Stomach (tissue), 9 donors: ENCODE results near the gene CPVL. TPM values are rescaled to one million over a fixed set of nuclear protein-coding genes. Genes with fewer than 3 reads are reported as not detected.

ENCODE experiments used
- DNase-seq, 2 donors: peaks; one replicate each; pipeline versions ENCODE4 v3.0.0 to v3.0.0-alpha.2; 2013 to 2019
- H3K27ac ChIP-seq, 5 donors: fragments of 200-600 bp in 4 of 5; sonication (generic) in 4 of 5; one replicate each; pipeline ENCODE4 v1.5.1; 2013 to 2019; ENCODE audit warnings: mild to moderate bottlenecking in 1 of 5, moderate library complexity in 1 of 5
- H3K27me3 ChIP-seq, 3 donors: fragments of 200-600 bp; sonication (generic); one replicate each; pipeline ENCODE4 v1.5.1; 2017 to 2019; ENCODE audit warnings: mixed run types in 1 of 3
- H3K36me3 ChIP-seq, 4 donors: fragments of 200-600 bp; sonication (generic); 1 replicate in 3 of 4; 2 replicates in 1 of 4; pipeline ENCODE4 v1.5.1; 2016 to 2019
- H3K4me1 ChIP-seq, 4 donors: fragments of 200-600 bp; sonication (generic); one replicate each; pipeline ENCODE4 v1.5.1; 2016 to 2019
- H3K4me3 ChIP-seq, 4 donors: fragments of 200-600 bp; sonication (generic) in 3 of 4; one replicate each; pipeline ENCODE4 v1.5.1; 2016 to 2019; ENCODE audit warnings: mild to moderate bottlenecking in 1 of 4
- H3K9me3 ChIP-seq, 4 donors: fragments of 200-600 bp; sonication (generic); one replicate each; pipeline ENCODE4 v1.5.1; 2016 to 2019
- EP300 ChIP-seq: sonication (generic); formaldehyde crosslinking; IDR thresholded peaks from one replicate; pipeline ENCODE4 v1.6.1; 2017; ENCODE audit warnings: antibody characterized with exemption
- POLR2A ChIP-seq, 4 donors: fragments of 450-650 bp; IDR thresholded peaks; one replicate each; pipeline ENCODE4 v1.6.1; 2016; ENCODE audit warnings: antibody characterized with exemption in 4 of 4, control low read depth in 2 of 4, mild to moderate bottlenecking in 1 of 4, moderate library complexity in 1 of 4
- POLR2AphosphoS5 ChIP-seq, 3 donors: sonication (generic); formaldehyde crosslinking; IDR thresholded peaks; one replicate each; pipeline ENCODE4 v1.6.1; 2016; ENCODE audit warnings: antibody characterized with exemption in 3 of 3
- WGBS, 5 donors: extraction: QIAGEN DNeasy Blood & Tissue Kit in 3 of 5; methylation state at CpG; one replicate each; pipeline versions ENCODE4 v1.1.5 to v1.1.7; 2013 to 2018; 5-methylcytosine and 5-hydroxymethylcytosine counted together
- intact Hi-C: fragments of 100-400 bp; cut with DNase I; formaldehyde crosslinking; loops from one replicate; pipeline ENCODE4 v1.15.1; 2023; ENCODE audit warnings: low total_unique reads
- polyA plus RNA-seq, 3 donors: library from polyadenylated mRNA; stranded (reverse); fragments of 200-250 nt; gene quantifications; one replicate each; pipeline ENCODE4 v1.2.3, GENCODE V29; 2013
- total RNA-seq, 5 donors: library from RNA; depleted of rRNA; stranded (reverse); fragments of >200 nt; gene quantifications; one replicate each; pipeline versions ENCODE4 v1.1.0 to v1.2.3, GENCODE V29; 2014 to 2016
- TF ChIP-seq, protein P1 (sequence below), 7 experiments: fragments of 450-650 bp in 4 of 7; fragments of 200-600 bp in 3 of 7; sonication (generic) in 3 of 7; IDR thresholded peaks; one replicate each; pipeline ENCODE4 v1.5.1; 2016 to 2019; ENCODE audit warnings: antibody characterized with exemption in 7 of 7, control low read depth in 2 of 7, mild to moderate bottlenecking in 1 of 7
- donor health status: healthy with polysubstance abuse.
- donor health status: Bipolar disorder and iron deficiency.
- donor health status: healthy.

CPVL gene
- total and polyA plus RNA-seq, 8 donors, result 4.1 to 24.3 (median 17.5) TPM; not detected in 3

DNA sequence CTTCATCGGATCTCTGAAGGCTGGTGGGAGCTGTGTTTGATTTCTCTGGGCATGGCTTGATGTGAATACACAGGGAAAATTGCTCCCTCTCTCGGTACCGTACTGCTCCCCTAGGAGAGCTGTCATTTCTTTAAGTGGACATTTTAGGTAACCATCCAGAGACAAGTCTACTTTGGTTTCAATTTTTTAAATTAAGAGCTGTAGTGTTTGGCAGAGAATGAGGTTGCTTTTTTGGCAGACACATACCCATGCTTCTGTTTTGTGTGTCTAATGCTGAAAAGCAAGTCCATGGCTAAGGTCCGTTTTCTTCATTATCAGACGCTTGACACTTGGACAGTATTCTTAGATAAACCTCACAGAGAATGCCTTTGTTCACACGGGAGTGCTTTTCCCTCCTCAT, 127.0 kb downstream of the CPVL start:
- intact Hi-C loops, result no loop called here
- H3K36me3 ChIP-seq, result no peaks in the 10 kb centered on the region
- no peak overlapping the region for H3K4me3 ChIP-seq
- DNase-seq, result no peak
- H3K9me3 ChIP-seq, result peaks cover 0 to 18% (median 10%) of the 10 kb centered on the region in 4 donors
- H3K4me1 ChIP-seq, result no peaks in the 10 kb centered on the region
- H3K27me3 ChIP-seq, result no peaks in the 10 kb centered on the region
- WGBS, 5 donors, result 42 to 61% (median 47%) methylated on average over 6 of the region's 6 CpGs
- H3K27ac ChIP-seq, result no peak overlapping the region
- no peak for TF ChIP-seq POLR2AphosphoS5 (IDR thresholded peaks at IDR 0.05)
- no peak for TF ChIP-seq POLR2A (IDR thresholded peaks at IDR 0.05)
- TF ChIP-seq EP300, result no peak
- TF ChIP-seq, protein P1, sequence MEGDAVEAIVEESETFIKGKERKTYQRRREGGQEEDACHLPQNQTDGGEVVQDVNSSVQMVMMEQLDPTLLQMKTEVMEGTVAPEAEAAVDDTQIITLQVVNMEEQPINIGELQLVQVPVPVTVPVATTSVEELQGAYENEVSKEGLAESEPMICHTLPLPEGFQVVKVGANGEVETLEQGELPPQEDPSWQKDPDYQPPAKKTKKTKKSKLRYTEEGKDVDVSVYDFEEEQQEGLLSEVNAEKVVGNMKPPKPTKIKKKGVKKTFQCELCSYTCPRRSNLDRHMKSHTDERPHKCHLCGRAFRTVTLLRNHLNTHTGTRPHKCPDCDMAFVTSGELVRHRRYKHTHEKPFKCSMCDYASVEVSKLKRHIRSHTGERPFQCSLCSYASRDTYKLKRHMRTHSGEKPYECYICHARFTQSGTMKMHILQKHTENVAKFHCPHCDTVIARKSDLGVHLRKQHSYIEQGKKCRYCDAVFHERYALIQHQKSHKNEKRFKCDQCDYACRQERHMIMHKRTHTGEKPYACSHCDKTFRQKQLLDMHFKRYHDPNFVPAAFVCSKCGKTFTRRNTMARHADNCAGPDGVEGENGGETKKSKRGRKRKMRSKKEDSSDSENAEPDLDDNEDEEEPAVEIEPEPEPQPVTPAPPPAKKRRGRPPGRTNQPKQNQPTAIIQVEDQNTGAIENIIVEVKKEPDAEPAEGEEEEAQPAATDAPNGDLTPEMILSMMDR (IDR thresholded peaks at IDR 0.05), result no peak

GRCh38 chr7:29017713-29018112, 128.6 kb downstream of the CPVL start:
- Histone ChIP-seq H3K4me3 (no peak overlapping the region), H3K36me3 (no peaks in the 10 kb centered on the region), H3K4me1 (no peaks in the 10 kb centered on the region), H3K27ac (no peak overlapping the region), H3K9me3 (peaks cover 0 to 10% (median 3%) of the 10 kb centered on the region in 4 donors), H3K27me3 (no peaks in the 10 kb centered on the region)
- intact Hi-C loops, result no loop called here
- 77 to 90% (median 83%) methylated on average over 2 of the region's 2 CpGs for WGBS, 5 donors
- no peak for TF ChIP-seq POLR2AphosphoS5 (IDR thresholded peaks at IDR 0.05)
- DNase-seq, result no peak

GRCh38 chr7:29014725-29015124, 131.6 kb downstream of the CPVL start:
- intact Hi-C loops, result no loop called here
- no peak overlapping the region for H3K27ac ChIP-seq
- H3K36me3 ChIP-seq, result no peaks in the 10 kb centered on the region
- no peak for DNase-seq
- H3K27me3 ChIP-seq, result no peaks in the 10 kb centered on the region
- no peak for TF ChIP-seq POLR2A (IDR thresholded peaks at IDR 0.05)
- TF ChIP-seq POLR2AphosphoS5 (IDR thresholded peaks at IDR 0.05), result no peak
- TF ChIP-seq, protein P1 (IDR thresholded peaks at IDR 0.05), result no peak
- 86 to 95% (median 91%) methylated on average over 3 of the region's 3 CpGs for WGBS, 5 donors
- H3K4me1 ChIP-seq, result no peaks in the 10 kb centered on the region
- no peak overlapping the region for H3K4me3 ChIP-seq
- H3K9me3 ChIP-seq, result no peaks in the 10 kb centered on the region

GRCh38 chr7:29013931-29014330, 132.4 kb downstream of the CPVL start:
- Histone ChIP-seq H3K4me3 (no peak overlapping the region), H3K4me1 (no peaks in the 10 kb centered on the region), H3K36me3 (no peaks in the 10 kb centered on the region), H3K9me3 (no peaks in the 10 kb centered on the region), H3K27ac (peak overlapping the region in 1 of 5 donors; percentile 11), H3K27me3 (no peaks in the 10 kb centered on the region)
- no peak for TF ChIP-seq POLR2A (IDR thresholded peaks at IDR 0.05)
- no peak for TF ChIP-seq POLR2AphosphoS5 (IDR thresholded peaks at IDR 0.05)
- TF ChIP-seq EP300, result no peak
- TF ChIP-seq, protein P1 (IDR thresholded peaks at IDR 0.05), result no peak
- intact Hi-C loops, result no loop called here
- 55 to 65% (median 58%) methylated on average over 3 of the region's 3 CpGs for WGBS, 5 donors
- no peak for DNase-seq

DNA sequence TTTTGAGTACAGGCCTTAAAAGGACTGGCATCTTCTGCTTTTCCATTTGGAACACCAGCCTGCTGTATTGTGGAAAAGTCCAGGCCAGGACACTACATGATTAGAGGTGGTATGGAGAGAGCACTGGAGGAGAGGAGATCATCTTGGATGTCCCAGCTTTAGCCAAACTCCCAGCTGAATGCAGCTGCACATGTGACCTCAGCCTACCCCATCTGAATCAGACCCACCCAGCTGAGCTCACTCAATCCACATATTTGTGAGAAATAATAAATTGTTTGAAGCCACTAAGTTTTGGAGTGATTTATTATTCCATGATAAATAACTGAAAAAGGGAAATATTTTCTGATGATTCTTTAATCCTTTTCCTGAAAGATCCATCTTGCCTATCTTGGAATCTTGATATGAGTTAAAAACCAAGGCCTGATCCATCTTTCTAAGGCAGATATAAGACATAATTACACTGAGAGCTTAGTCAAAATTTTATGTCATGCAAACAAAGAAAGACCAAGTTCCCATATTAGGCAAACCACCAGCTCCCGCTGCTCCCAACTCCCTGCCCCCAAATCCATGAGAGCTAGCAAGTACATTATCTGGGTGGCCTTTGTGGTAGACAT, 133.1 kb downstream of the CPVL start:
- intact Hi-C loops, result no loop called here
- 83 to 93% (median 91%) methylated on average over 1 of the region's 1 CpG for WGBS, 5 donors
- H3K27ac ChIP-seq, result no peak overlapping the region
- H3K9me3 ChIP-seq, result no peaks in the 10 kb centered on the region
- TF ChIP-seq EP300 (no peak), POLR2A (IDR thresholded peaks at IDR 0.05) (no peak), POLR2AphosphoS5 (IDR thresholded peaks at IDR 0.05) (no peak)
- TF ChIP-seq, protein P1 (IDR thresholded peaks at IDR 0.05), result no peak
- DNase-seq, result peak in 1 of 2 donors; percentile 57
- no peaks in the 10 kb centered on the region for H3K36me3 ChIP-seq
- H3K4me3 ChIP-seq, result no peak overlapping the region
- no peaks in the 10 kb centered on the region for H3K27me3 ChIP-seq
- no peaks in the 10 kb centered on the region for H3K4me1 ChIP-seq
